ENCODE data around the gene STX12. TPM values are rescaled to one million over a fixed set of nuclear protein-coding genes. Genes with fewer than 3 reads are reported as not detected.

The STX12 gene
- total and polyA plus RNA-seq, 2 experiments from 2014 or later = 18.5 to 36.5 TPM

DNA sequence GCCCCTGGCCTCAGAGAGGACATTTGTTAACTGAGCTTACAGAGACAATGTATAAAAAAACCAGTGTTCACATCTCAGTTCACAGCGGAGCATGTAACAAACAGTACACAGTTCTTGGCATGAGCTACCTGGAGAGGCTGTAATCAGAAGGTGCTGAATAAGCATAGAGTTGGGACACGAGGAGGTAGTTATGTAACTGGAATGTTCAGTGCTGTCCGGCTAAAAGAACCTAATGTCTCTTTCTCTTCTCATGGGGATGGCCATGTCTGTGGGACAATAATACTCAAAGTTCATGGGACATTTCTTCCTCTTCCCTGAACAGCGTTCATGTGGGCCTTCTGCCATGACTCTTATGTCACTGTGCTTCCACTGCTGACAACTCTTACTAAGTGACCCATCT lies 17.2 kb upstream of the STX12 start:
- no peak overlapping the region for H3K4me3 ChIP-seq
- H3K36me3 ChIP-seq = peaks cover 13% of the 10 kb centered on the region
- H3K27ac ChIP-seq = no peak overlapping the region
- TF ChIP-seq, protein P1, sequence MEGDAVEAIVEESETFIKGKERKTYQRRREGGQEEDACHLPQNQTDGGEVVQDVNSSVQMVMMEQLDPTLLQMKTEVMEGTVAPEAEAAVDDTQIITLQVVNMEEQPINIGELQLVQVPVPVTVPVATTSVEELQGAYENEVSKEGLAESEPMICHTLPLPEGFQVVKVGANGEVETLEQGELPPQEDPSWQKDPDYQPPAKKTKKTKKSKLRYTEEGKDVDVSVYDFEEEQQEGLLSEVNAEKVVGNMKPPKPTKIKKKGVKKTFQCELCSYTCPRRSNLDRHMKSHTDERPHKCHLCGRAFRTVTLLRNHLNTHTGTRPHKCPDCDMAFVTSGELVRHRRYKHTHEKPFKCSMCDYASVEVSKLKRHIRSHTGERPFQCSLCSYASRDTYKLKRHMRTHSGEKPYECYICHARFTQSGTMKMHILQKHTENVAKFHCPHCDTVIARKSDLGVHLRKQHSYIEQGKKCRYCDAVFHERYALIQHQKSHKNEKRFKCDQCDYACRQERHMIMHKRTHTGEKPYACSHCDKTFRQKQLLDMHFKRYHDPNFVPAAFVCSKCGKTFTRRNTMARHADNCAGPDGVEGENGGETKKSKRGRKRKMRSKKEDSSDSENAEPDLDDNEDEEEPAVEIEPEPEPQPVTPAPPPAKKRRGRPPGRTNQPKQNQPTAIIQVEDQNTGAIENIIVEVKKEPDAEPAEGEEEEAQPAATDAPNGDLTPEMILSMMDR (IDR thresholded peaks at IDR 0.05; ENCODE audit: low read depth, low read length) = no peak
- no peaks in the 10 kb centered on the region for H3K9me3 ChIP-seq (ENCODE audit: low read depth)
- no peak for DNase-seq (ENCODE audit: low read depth in 1 of 2, low spot score in 1 of 2)
- no peaks in the 10 kb centered on the region for H3K4me1 ChIP-seq (ENCODE audit: low read depth)
- no peaks in the 10 kb centered on the region for H3K27me3 ChIP-seq

- Histone ChIP-seq H3K27me3 (no peaks in the 10 kb centered on the region), H3K9me3 (ENCODE audit: low read depth) (no peaks in the 10 kb centered on the region), H3K27ac (no peak overlapping the region), H3K4me3 (no peak overlapping the region), H3K4me1 (ENCODE audit: low read depth) (no peaks in the 10 kb centered on the region), H3K36me3 (peaks cover 13% of the 10 kb centered on the region)
- DNase-seq (ENCODE audit: low read depth in 1 of 2, low spot score in 1 of 2) = no peak
- TF ChIP-seq, protein P1 (IDR thresholded peaks at IDR 0.05; ENCODE audit: low read depth, low read length) = no peak
These were observed 13.8 kb upstream of the STX12 start for GRCh38 chr1:27759236-27759635.

DNA sequence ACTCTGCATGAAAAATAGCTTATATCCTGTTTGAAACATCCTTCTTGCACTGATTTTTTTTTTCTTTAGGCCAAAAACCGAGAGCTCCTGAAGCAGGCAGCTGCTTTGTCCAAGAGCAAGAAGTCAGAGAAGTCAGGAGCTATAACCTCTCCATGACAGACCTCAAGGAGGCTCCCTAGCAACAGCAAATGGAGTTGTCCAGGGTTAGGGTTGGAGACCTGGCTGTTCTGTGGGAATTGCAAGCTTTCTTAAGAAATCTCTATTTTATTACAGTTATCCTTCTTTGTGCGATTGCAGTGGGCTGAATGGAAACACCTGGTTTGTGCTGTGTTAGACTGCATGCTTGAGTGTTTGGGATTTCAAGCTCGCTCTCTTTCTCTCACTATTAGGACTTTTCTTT lies 12.6 kb upstream of the STX12 start:
- peaks cover 10% of the 10 kb centered on the region for H3K36me3 ChIP-seq
- H3K4me1 ChIP-seq (ENCODE audit: low read depth) = no peaks in the 10 kb centered on the region
- no peaks in the 10 kb centered on the region for H3K27me3 ChIP-seq
- peak; percentile 5 to 54 for DNase-seq (ENCODE audit: low read depth in 1 of 2, low spot score in 1 of 2)
- no peak overlapping the region for H3K4me3 ChIP-seq
- TF ChIP-seq, protein P1 (IDR thresholded peaks at IDR 0.05; ENCODE audit: low read depth, low read length) = no peak
- H3K9me3 ChIP-seq (ENCODE audit: low read depth) = no peaks in the 10 kb centered on the region
- no peak overlapping the region for H3K27ac ChIP-seq

DNA sequence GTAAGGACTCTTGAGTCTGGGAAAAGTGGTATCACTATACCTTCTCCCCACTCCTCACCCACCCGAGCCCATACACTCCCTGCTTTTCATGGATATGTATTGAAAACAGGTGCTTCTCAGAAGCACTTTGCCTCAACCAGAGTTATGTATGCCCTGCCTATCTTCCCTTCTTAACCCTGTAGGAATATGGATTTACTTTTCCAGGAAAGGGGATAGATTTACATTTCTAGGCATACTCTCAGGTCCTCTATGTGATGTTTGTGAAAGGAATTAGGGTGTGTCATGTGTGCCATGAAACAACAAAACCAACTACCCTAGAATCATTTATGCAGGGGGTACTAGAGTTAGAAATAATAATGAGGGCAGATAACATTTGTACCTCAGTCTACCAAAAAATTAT lies 11.0 kb upstream of the STX12 start:
- DNase-seq (ENCODE audit: low read depth in 1 of 2, low spot score in 1 of 2) = no peak
- Histone ChIP-seq H3K36me3 (no peaks in the 10 kb centered on the region), H3K4me3 (no peak overlapping the region), H3K9me3 (ENCODE audit: low read depth) (no peaks in the 10 kb centered on the region), H3K4me1 (ENCODE audit: low read depth) (no peaks in the 10 kb centered on the region), H3K27ac (no peak overlapping the region), H3K27me3 (no peaks in the 10 kb centered on the region)
- TF ChIP-seq, protein P1 (IDR thresholded peaks at IDR 0.05; ENCODE audit: low read depth, low read length) = no peak

DNA sequence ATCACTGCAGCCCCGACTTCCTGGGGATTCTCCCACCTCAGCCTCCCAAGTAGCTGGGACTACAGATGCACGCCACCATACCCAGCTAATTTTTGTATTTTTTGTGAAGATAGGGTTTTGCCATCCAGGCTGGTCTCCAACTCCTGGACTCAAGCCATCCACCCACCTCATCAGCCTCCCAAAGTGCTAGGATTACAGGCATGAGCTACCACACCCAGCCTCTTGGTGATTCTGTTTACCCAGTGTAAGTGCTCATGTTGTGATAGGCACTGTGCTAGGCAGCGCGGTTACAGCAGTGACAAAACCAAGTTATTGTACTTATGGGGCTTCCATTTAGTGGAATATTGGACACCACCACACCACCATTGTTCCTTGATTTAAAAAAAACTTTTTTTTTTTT lies 9.7 kb upstream of the STX12 start:
- TF ChIP-seq, protein P1 (IDR thresholded peaks at IDR 0.05; ENCODE audit: low read depth, low read length) = no peak

More for the DNA sequence above, 9.7 kb upstream of the STX12 start:
- Histone ChIP-seq H3K9me3 (ENCODE audit: low read depth) (no peaks in the 10 kb centered on the region), H3K4me1 (ENCODE audit: low read depth) (no peaks in the 10 kb centered on the region), H3K27ac (no peak overlapping the region), H3K36me3 (no peaks in the 10 kb centered on the region), H3K4me3 (no peak overlapping the region), H3K27me3 (no peaks in the 10 kb centered on the region)
- DNase-seq (ENCODE audit: low read depth in 1 of 2, low spot score in 1 of 2) = no peak
